GM12891 (cell line): ENCODE measurements around the gene EHD1.

ENCODE experiments used
- PAX5 ChIP-seq: IDR thresholded peaks from 2 replicates; pipeline ENCODE4 v1.6.1; 2011; ENCODE audit warnings: low read length, moderate library complexity, mild to moderate bottlenecking; ENCODE audit not compliant: insufficient read depth, severe bottlenecking
- POLR2A ChIP-seq: IDR thresholded peaks from 2 replicates; pipeline ENCODE4 v1.6.1; 2011; ENCODE audit warnings: low read depth, low read length, control low read depth
- POLR2AphosphoS5 ChIP-seq: IDR thresholded peaks from 2 replicates; pipeline ENCODE4 v1.6.1; 2011; ENCODE audit warnings: low read depth, low read length, control low read depth
- POU2F2 ChIP-seq: IDR thresholded peaks from 2 replicates; pipeline ENCODE4 v1.6.1; 2011; ENCODE audit warnings: low read depth, mild to moderate bottlenecking, control low read depth, low read length, moderate library complexity
- SPI1 ChIP-seq: IDR thresholded peaks from 2 replicates; pipeline ENCODE4 v1.6.1; 2011; ENCODE audit warnings: low read depth, low read length, control low read depth
- TAF1 ChIP-seq: IDR thresholded peaks from 2 replicates; pipeline ENCODE4 v1.6.1; 2011; ENCODE audit warnings: low read depth, low read length, control low read depth

GRCh38 chr11:64857485-64857884 lies 20.9 kb downstream of the EHD1 start:
- TF ChIP-seq POLR2A, result no peak
- TF ChIP-seq POLR2AphosphoS5, result no peak
- no peak for TF ChIP-seq TAF1
- no peak for TF ChIP-seq SPI1
- TF ChIP-seq PAX5, result no peak
- TF ChIP-seq POU2F2, result no peak
